HTERT RPE-1 (cell line): Measurements from ENCODE around the gene BIN1.

Experiments
- in situ Hi-C: fragments of 300-500 bp; cut with MboI; formaldehyde crosslinking; loops from 4 replicates; pipeline ENCODE4 v1.14.3; 2020; ENCODE audit warnings: low sequenced_read_pairs

Gene BIN1

GRCh38 chr2:127051116-127052056 lies 55.6 kb downstream of the BIN1 start:
- in situ Hi-C loops = no loop called here

- in situ Hi-C loops = no loop called here
These were observed 56.2 kb downstream of the BIN1 start for GRCh38 chr2:127050803-127051115.

GRCh38 chr2:127049927-127050802 lies 56.8 kb downstream of the BIN1 start:
- in situ Hi-C loops = no loop called here

- in situ Hi-C loops = no loop called here
These were observed 57.7 kb downstream of the BIN1 start for GRCh38 chr2:127048969-127049897.

GRCh38 chr2:127048618-127048935 lies 58.4 kb downstream of the BIN1 start:
- in situ Hi-C loops = no loop called here

- in situ Hi-C loops = no loop called here
These were observed 59.0 kb downstream of the BIN1 start for GRCh38 chr2:127047716-127048617.

GRCh38 chr2:127047054-127047453 lies 59.9 kb downstream of the BIN1 start:
- in situ Hi-C loops = no loop called here

GRCh38 chr2:127046579-127046978 lies 60.4 kb downstream of the BIN1 start:
- in situ Hi-C loops = no loop called here

- in situ Hi-C loops = no loop called here
These were observed 61.0 kb downstream of the BIN1 start for GRCh38 chr2:127045792-127046501.

GRCh38 chr2:127044977-127045661 lies 61.8 kb downstream of the BIN1 start:
- in situ Hi-C loops = no loop called here

GRCh38 chr2:127044165-127044718 lies 62.7 kb downstream of the BIN1 start:
- in situ Hi-C loops = no loop called here

- in situ Hi-C loops = no loop called here
These were observed 63.4 kb downstream of the BIN1 start for GRCh38 chr2:127043367-127044164.

- in situ Hi-C loops = no loop called here
These were observed 65.5 kb downstream of the BIN1 start for GRCh38 chr2:127041259-127041970.

GRCh38 chr2:127040169-127040568 lies 66.8 kb downstream of the BIN1 start:
- in situ Hi-C loops = no loop called here

- in situ Hi-C loops = no loop called here
These were observed 67.4 kb downstream of the BIN1 start for GRCh38 chr2:127039387-127040031.

GRCh38 chr2:127037476-127037875 lies 69.5 kb downstream of the BIN1 start:
- in situ Hi-C loops = no loop called here
